Subcutaneous adipose tissue (tissue), 4 donors: ENCODE data around the gene RTP3. TPM values are rescaled to one million over a fixed set of nuclear protein-coding genes. Genes with fewer than 3 reads are reported as not detected.

Experiments used
- CTCF ChIP-seq: fragments of 450-650 bp; IDR thresholded peaks from one replicate; pipeline ENCODE4 v1.5.1; 2016; ENCODE audit warnings: low read depth, mild to moderate bottlenecking, control low read depth, antibody characterized with exemption, moderate library complexity
- total RNA-seq, 4 donors: library from RNA; depleted of rRNA; stranded (reverse); fragments of >200 nt; gene quantifications; one replicate each; pipeline ENCODE4 v1.1.0, GENCODE V29; 2016

RTP3 gene
- total RNA-seq, 4 donors from 2014 or later = not detected

DNA sequence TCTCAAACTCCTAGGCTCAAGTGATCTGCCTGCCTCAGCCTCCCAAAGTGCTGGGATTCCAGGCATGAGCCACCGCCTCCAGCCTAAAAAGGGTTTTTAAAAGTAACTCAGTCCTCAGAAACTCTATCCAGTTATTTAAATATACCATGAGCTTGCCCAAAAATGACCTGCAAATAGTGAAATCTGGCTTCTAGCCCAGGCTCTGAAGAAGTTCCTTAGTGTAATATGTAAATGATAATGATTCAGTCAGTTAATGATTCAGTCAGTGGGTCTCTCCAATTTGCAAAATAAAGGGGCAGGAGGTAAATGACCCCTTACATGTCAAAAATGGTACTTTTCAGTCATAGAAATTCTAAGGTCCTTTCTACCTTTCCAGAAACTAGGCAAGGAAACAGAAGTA, 39.5 kb downstream of the RTP3 start:
- TF ChIP-seq CTCF = no peak

DNA sequence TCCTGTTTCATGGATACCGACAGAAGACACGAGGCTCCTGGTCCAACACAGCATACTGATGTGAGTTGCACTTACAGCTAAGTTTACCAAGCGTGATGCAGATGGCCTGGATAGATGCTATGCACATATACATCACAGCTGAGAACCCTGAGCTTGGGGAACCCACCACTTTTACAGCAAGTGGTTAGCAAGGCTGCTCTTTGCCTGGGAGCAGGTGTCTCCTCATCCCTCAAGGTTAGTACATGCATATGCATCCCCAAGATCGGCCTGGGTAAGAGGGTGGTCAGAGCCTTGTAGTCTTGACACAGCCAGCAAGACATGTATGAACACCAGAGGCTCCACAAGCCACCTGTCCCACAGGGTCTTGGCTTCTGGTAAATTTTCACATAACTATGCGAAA, 40.0 kb downstream of the RTP3 start:
- no peak for TF ChIP-seq CTCF

DNA sequence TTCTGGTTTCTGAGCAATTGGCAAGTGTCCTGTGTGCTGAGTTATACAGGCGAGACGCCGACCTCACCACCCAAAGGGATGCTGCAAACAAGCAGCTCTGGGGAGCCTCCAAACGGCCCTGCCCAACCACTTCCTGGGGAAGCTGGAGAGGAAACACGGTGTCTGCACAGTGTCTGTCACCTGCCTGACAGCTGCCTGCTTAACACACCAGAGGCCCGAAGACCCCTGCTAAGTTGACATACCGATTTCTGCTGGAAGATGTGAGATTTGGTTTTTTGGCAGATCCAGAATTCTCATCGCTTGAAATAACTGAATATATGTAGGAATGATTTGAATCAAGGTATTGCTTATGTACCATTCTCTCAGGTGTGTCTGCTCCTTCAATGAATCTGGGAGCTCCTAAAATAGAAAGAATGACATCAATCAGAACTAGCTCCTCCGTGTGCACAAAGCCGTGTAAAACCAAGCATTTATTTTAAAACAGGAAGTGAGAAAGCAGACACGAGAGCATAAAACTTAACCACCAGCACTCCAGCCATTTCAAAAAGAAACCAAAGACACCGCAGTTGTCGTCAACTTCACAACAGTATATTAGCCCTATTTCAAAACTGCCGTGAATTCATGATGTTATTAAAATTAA, 41.1 kb downstream of the RTP3 start:
- TF ChIP-seq CTCF = no peak

DNA sequence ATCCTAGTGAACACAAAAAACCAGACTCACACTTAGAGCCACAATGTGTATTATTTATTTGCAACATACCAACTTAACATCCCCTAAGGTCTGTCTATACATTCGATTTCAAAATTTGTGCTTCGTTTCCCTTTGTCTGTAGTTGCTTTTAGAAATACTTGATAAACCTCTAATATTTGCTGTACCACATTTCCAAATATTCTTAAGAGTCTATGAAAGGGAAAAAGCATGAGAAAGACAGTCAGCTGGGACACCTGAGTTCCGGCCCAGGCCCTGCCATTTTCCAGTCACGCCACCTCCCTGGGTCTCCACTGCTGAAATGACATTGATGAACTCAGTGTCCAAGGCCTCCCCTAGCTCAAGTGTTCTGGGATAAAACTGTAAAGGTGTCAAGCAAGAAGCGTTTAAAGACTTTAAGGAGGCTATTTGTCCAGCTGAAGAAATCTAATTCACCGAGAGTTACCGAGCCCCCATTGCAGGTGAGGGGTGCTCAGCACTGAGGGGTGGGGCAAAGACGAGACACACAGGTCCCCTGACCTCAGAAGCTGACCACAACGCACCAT, 41.7 kb downstream of the RTP3 start:
- no peak for TF ChIP-seq CTCF

DNA sequence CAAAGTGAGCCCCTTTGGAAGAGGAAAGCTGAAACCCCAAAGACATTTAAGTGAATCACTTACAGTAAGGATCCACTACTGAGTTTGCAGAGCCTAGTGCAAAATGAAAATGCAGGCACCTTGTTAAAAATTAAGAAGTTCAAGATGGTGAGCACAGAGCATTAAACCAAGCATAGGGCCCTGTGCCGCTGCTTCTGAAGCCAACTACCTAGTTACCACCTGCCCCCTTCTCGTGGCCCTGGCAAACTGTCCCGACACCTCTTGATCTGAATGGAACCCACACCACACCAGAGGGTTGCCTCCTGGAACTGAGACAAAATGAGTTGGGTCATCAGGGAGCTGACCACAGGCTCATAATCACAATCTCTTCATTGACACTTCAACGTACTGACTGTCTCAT, 42.8 kb downstream of the RTP3 start:
- TF ChIP-seq CTCF = no peak

DNA sequence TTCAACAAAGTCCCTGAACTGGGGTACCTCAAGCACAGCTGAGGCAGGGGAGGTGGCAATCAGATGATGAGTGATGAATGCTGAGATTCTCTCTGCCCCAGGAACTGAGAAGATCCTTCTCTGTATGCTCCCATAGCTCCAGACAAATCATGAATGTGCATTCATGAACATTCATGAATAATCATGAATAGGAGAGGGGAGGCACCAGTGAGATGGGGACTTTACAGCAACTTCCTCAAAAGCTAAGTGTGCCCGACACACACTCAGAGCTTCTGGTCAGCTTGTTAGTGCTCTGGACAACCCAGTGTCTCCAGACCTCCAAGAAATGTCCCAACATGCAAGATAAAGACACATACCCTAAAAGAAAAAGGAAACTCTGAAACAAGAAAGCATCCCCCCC, 44.1 kb downstream of the RTP3 start:
- no peak for TF ChIP-seq CTCF

DNA sequence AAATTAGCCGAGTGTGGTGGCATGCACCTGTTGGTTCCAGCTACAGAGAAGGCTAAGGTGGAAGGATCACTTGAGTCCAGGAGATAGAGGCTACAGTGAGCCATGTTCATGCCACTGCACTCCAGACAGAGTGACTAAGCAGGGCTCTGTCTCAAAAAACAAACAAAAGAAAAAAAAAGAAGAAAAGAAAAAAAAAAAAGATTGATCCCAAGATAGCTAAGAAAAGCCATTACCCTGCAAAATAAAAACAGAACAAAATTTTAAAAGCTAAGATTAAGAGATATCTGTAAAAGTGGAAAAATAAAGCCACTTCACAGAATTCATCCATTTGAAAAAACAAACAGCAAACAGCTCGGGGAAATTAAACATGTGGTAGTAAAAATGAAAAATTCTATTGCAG, 44.6 kb downstream of the RTP3 start:
- TF ChIP-seq CTCF = no peak
